HK-2 (cell line): ENCODE measurements around the gene POMZP3.
"Not testable (repeated sequence)": the region's sequence is repeated elsewhere in the genome, so short reads cannot be mapped to it uniquely, and the experiment has no call there.

Experiments used
- DNase-seq: peaks from one replicate; pipeline ENCODE4 v3.0.0-alpha.2; 2018; ENCODE audit not compliant: unreplicated experiment

POMZP3 gene

GRCh38 chr7:76588586-76588985 is 38.5 kb downstream of the POMZP3 start:
- not testable (repeated sequence) for DNase-seq

DNA sequence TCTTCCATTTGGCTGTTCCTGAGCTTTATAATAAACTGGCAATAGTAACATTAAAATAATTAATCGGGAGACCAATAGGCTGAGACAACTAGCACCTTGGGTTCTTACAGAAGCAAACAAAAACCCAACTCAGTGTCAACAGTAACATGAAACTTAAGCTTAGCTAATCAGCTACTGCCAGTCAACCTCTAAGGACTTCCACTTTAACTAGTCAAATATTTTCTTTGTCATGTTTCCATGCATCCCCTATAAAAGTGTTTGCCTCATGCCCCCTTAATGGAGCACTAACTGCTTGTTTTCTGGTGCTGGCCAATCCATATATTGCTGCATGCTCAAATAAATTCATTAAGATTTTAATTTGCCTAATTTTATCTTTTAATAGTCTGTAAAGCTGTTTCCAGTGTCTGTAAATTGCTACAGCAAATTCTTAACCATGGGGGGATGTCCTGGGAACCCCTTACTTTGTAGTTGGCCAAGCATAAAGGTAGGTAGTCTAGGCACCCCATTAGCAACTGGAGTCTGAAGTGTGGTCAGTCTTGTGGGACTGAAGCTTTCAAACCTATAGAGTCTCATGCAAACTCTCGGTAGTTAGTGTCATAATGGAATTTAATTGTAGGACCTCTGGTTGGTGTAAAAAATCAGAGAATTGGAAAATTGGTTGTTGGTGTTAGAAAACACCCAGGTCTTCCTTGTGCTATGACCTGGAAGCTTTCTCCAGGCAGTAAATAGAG is 40.3 kb downstream of the POMZP3 start:
- not testable (repeated sequence) for DNase-seq

- DNase-seq = not testable (repeated sequence)
These were observed 43.3 kb downstream of the POMZP3 start for GRCh38 chr7:76583636-76584281.

GRCh38 chr7:76582848-76583631 is 44.0 kb downstream of the POMZP3 start:
- DNase-seq = peak; percentile 47

GRCh38 chr7:76575919-76576655 is 51.0 kb downstream of the POMZP3 start:
- DNase-seq = not testable (repeated sequence)

- not testable (repeated sequence) for DNase-seq
These were observed 51.6 kb downstream of the POMZP3 start for GRCh38 chr7:76575431-76575830.

- not testable (repeated sequence) for DNase-seq
These were observed 54.8 kb downstream of the POMZP3 start for GRCh38 chr7:76572296-76572695.

- not testable (repeated sequence) for DNase-seq
These were observed 56.7 kb downstream of the POMZP3 start for GRCh38 chr7:76570324-76570775.

DNA sequence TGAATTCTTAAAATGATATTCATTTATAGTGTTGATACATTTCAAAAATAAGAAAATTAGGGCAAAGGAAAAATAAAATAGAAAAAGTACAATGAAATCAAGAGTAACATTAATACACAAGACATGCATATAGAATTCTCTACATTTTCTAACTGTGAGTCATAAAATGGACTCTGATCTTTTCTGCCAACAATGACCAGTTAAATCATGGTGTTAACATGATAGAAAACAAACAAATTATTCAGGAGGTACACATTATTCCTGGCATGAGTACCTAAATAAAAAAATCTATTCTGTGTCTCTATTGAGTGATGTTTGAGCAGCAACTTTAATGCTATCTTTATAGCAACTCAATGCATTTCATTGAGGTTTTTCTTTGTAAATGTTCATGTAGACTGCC is 58.3 kb downstream of the POMZP3 start:
- not testable (repeated sequence) for DNase-seq

GRCh38 chr7:76567753-76568152 is 59.3 kb downstream of the POMZP3 start:
- DNase-seq = not testable (repeated sequence)

DNA sequence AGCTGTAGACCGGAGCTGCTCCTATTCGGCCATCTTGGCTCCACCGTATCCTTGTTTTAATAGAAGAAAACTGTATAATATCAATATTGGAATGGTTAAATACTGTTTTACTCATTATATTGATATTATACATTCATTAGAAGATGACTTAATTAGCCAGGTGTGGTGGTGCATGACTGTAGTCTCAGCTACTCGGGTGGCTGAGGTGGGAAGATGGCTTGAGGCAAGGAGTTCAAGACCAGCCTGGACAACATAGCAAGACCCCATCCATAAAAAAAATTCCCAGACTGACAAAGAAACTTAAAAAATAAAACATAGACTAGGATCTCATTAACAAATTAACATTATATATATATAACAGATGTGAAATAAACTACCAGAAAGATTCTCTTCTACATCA is 59.8 kb downstream of the POMZP3 start:
- not testable (repeated sequence) for DNase-seq

DNA sequence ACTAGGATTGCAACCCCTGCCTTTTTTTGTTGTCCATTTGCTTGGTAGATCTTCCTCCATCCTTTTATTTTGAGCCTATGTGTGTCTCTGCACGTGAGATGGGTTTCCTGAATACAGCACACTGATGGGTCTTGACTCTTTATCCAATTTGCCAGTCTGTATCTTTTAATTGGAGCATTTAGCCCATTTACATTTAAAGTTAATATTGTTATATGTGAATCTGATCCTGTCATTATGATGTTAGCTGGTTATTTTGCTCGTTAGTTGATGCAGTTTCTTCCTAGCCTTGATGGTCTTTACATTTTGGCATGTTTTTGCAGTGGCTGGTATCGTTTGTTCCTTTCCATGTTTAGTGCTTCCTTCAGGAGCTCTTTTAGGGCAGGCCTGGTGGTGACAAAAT is 62.1 kb downstream of the POMZP3 start:
- DNase-seq = not testable (repeated sequence)

DNA sequence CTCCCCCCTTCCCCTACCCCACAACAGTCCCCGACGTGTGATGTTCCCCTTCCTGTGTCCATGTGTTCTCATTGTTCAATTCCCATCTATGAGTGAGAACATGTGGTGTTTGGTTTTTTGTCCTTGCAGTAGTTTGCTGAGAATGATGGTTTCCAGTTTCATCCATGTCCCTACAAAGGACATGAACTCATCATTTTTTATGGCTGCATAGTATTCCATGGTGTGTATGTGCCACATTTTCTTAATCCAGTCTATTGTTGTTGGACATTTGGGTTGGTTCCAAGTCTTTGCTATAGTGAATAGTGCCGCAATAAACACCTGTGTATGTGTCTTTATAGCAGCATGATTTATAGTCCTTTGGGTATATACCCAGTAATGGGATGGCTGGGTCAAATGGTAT is 65.7 kb downstream of the POMZP3 start:
- not testable (repeated sequence) for DNase-seq

DNA sequence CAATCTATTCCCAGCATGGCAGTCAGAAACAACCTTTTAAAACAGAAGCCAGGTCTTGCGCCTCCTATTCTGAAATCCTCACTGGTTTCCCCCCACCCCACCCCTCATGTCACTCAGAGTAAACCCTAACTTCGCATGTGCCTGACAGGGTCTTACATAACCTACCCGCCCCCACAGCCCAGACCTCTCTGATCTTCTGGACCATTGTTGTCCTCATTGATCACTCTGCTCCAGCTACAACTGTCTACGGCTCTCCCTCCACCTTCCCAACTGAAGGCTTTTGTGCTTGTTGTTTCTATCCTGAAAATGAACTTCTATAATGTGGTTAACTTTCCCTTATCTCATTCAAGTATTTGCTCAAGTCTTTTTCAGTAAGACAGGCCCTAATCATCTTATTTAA is 66.9 kb downstream of the POMZP3 start:
- DNase-seq = not testable (repeated sequence)
